Mesodermal cell (in vitro differentiated cells): ENCODE data around the gene TAF1B. TPM values are rescaled to one million over a fixed set of nuclear protein-coding genes. Genes with fewer than 3 reads are reported as not detected.

Experiments used
- H3K27ac ChIP-seq: 2 replicates; pipeline ENCODE4 v1.7.0; 2013; ENCODE audit warnings: mild to moderate bottlenecking, low read depth, low read length, moderate library complexity; ENCODE audit not compliant: severe bottlenecking
- H3K36me3 ChIP-seq: 2 replicates; pipeline ENCODE4 v1.7.1; 2013; ENCODE audit warnings: mild to moderate bottlenecking, low read length, moderate library complexity; ENCODE audit not compliant: control insufficient read depth, insufficient read depth
- H3K4me1 ChIP-seq: one replicate; pipeline ENCODE4 v1.7.1; 2013; ENCODE audit warnings: mild to moderate bottlenecking, low read length; ENCODE audit not compliant: insufficient read depth, control insufficient read depth, poor library complexity, severe bottlenecking
- H3K4me3 ChIP-seq: 2 replicates; pipeline ENCODE4 v1.7.0; 2013; ENCODE audit warnings: low read length, control low read depth, mild to moderate bottlenecking; ENCODE audit not compliant: insufficient read depth, poor library complexity, severe bottlenecking; ENCODE audit errors: extremely low read depth
- H3K9me3 ChIP-seq: 2 replicates; pipeline ENCODE4 v1.7.1; 2013; ENCODE audit warnings: mild to moderate bottlenecking, low read length, moderate library complexity; ENCODE audit not compliant: control insufficient read depth
- WGBS, 2 experiments: methylation state at CpG; one replicate each; pipeline ENCODE4 v1.1.5; 2013; ENCODE audit warnings: missing lambda C conversion rate in 2 of 2; ENCODE audit not compliant: insufficient coverage in 2 of 2; 5-methylcytosine and 5-hydroxymethylcytosine counted together
- polyA plus RNA-seq, 2 experiments: library from polyadenylated mRNA; stranded (reverse); fragments of 50-300 nt; gene quantifications; one replicate each; pipeline ENCODE4 v1.2.3, GENCODE V29; 2013

Gene TAF1B
- 25.9 TPM for polyA plus RNA-seq (2013, experiment 1 of 2)
- polyA plus RNA-seq (2013, experiment 2 of 2), result 31.5 TPM

- Histone ChIP-seq H3K27ac (peak within 1 kb of the TSS; percentile 91), H3K9me3 (no peaks in the 10 kb centered on the region), H3K4me1 (peaks cover 5% of the 10 kb centered on the region), H3K36me3 (peaks cover 33% of the 10 kb centered on the region), H3K4me3 (peak within 1 kb of the TSS; percentile 61)
- 0 to 1% methylated on average over 41 to 53 of the region's 70 CpGs for WGBS, 2 experiments
Observed at GRCh38 chr2:9843229-9844035, at the start of gene TAF1B. TAF1B (plus strand) TSS chr2:9843474; CDS start chr2:9843542, 68 bp downstream.

- no peak overlapping the region for H3K27ac ChIP-seq
- WGBS, 2 experiments, result 90 to 91% methylated on average over 11 to 16 of the region's 17 CpGs
- H3K9me3 ChIP-seq, result no peaks in the 10 kb centered on the region
- no peak overlapping the region for H3K4me3 ChIP-seq
- H3K4me1 ChIP-seq, result no peaks in the 10 kb centered on the region
- H3K36me3 ChIP-seq, result no peaks in the 10 kb centered on the region
Observed at GRCh38 chr2:9793918-9794717, 49.2 kb upstream of the TAF1B start.

- H3K36me3 ChIP-seq, result no peaks in the 10 kb centered on the region
- H3K9me3 ChIP-seq, result no peaks in the 10 kb centered on the region
- H3K4me1 ChIP-seq, result no peaks in the 10 kb centered on the region
- H3K27ac ChIP-seq, result no peak overlapping the region
- WGBS, 2 experiments, result 65 to 75% methylated on average over 6 of the region's 6 CpGs
- no peak overlapping the region for H3K4me3 ChIP-seq
Observed at GRCh38 chr2:9795071-9795470, 48.2 kb upstream of the TAF1B start.

GRCh38 chr2:9796056-9797010, 46.9 kb upstream of the TAF1B start:
- peaks cover 8% of the 10 kb centered on the region for H3K4me1 ChIP-seq
- no peak overlapping the region for H3K4me3 ChIP-seq
- H3K27ac ChIP-seq, result no peak overlapping the region
- 44 to 92% methylated on average over 3 to 4 of the region's 13 CpGs for WGBS, 2 experiments
- H3K9me3 ChIP-seq, result no peaks in the 10 kb centered on the region
- no peaks in the 10 kb centered on the region for H3K36me3 ChIP-seq

GRCh38 chr2:9797086-9797485, 46.2 kb upstream of the TAF1B start:
- H3K27ac ChIP-seq, result no peak overlapping the region
- 69% methylated on average over 3 of the region's 4 CpGs; no CpG with 5 or more reads in 1 of the 2 experiments for WGBS, 2 experiments

GRCh38 chr2:9797681-9798556, 45.4 kb upstream of the TAF1B start:
- H3K36me3 ChIP-seq, result no peaks in the 10 kb centered on the region
- peaks cover 21% of the 10 kb centered on the region for H3K4me1 ChIP-seq
- 85 to 87% methylated on average over 16 to 18 of the region's 18 CpGs for WGBS, 2 experiments
- H3K27ac ChIP-seq, result no peak overlapping the region
- H3K4me3 ChIP-seq, result no peak overlapping the region
- no peaks in the 10 kb centered on the region for H3K9me3 ChIP-seq

More at GRCh38 chr2:9797086-9797485, 46.2 kb upstream of the TAF1B start:
- no peak overlapping the region for H3K4me3 ChIP-seq
- no peaks in the 10 kb centered on the region for H3K9me3 ChIP-seq
- H3K4me1 ChIP-seq, result peaks cover 13% of the 10 kb centered on the region
- no peaks in the 10 kb centered on the region for H3K36me3 ChIP-seq

- Histone ChIP-seq H3K9me3 (peaks cover under 1% of the 10 kb centered on the region), H3K36me3 (no peaks in the 10 kb centered on the region), H3K4me1 (peaks cover 30% of the 10 kb centered on the region), H3K4me3 (no peak overlapping the region), H3K27ac (no peak overlapping the region)
- WGBS, 2 experiments, result 83 to 90% methylated on average over 8 of the region's 11 CpGs
Observed at GRCh38 chr2:9799011-9799596, 44.2 kb upstream of the TAF1B start.

GRCh38 chr2:9799729-9800632, 43.3 kb upstream of the TAF1B start:
- Histone ChIP-seq H3K4me3 (no peak overlapping the region), H3K36me3 (no peaks in the 10 kb centered on the region), H3K9me3 (peaks cover 8% of the 10 kb centered on the region), H3K4me1 (peaks cover 30% of the 10 kb centered on the region), H3K27ac (no peak overlapping the region)
- 36 to 50% methylated on average over 9 to 11 of the region's 14 CpGs for WGBS, 2 experiments

GRCh38 chr2:9800639-9800974, 42.7 kb upstream of the TAF1B start:
- WGBS, 2 experiments, result 92 to 93% methylated on average over 3 of the region's 5 CpGs
- Histone ChIP-seq H3K9me3 (peaks cover 8% of the 10 kb centered on the region), H3K27ac (no peak overlapping the region), H3K4me1 (peaks cover 30% of the 10 kb centered on the region), H3K36me3 (no peaks in the 10 kb centered on the region), H3K4me3 (no peak overlapping the region)
